HG02623 (cell line): ENCODE data around the gene MSH4.
"Not testable (repeated sequence)": the region's sequence is repeated elsewhere in the genome, so short reads cannot be mapped to it uniquely, and the experiment has no call there.

Experiments
- ATAC-seq: cut with Tn5 transposase; IDR thresholded peaks from one replicate; pipeline ENCODE4 v1.9.1; 2021; ENCODE audit warnings: moderate library complexity; ENCODE audit not compliant: unreplicated experiment

MSH4 gene

GRCh38 chr1:75795703-75796193, 934 bp upstream of the MSH4 start:
- no peak for ATAC-seq

- ATAC-seq, result no peak
Observed at GRCh38 chr1:75797273-75797588, 549 bp downstream of the MSH4 start.

- no peak for ATAC-seq
Observed at GRCh38 chr1:75797606-75798216, 1.0 kb downstream of the MSH4 start.

GRCh38 chr1:75801480-75801879, 4.8 kb downstream of the MSH4 start:
- ATAC-seq, result not testable (repeated sequence)

GRCh38 chr1:75808921-75809320, 12.2 kb downstream of the MSH4 start:
- no peak for ATAC-seq

- ATAC-seq, result not testable (repeated sequence)
Observed at GRCh38 chr1:75810113-75810512, 13.4 kb downstream of the MSH4 start.

GRCh38 chr1:75811211-75811981, 14.7 kb downstream of the MSH4 start:
- no peak for ATAC-seq

- ATAC-seq, result no peak
Observed at GRCh38 chr1:75812065-75812464, 15.4 kb downstream of the MSH4 start.

- ATAC-seq, result not testable (repeated sequence)
Observed at GRCh38 chr1:75823596-75823995, 26.9 kb downstream of the MSH4 start.

- no peak for ATAC-seq
Observed at GRCh38 chr1:75836528-75837100, 39.9 kb downstream of the MSH4 start.

- ATAC-seq, result no peak
Observed at GRCh38 chr1:75838079-75838478, 41.4 kb downstream of the MSH4 start.

GRCh38 chr1:75841421-75841820, 44.7 kb downstream of the MSH4 start:
- no peak for ATAC-seq

GRCh38 chr1:75845576-75845975, 48.9 kb downstream of the MSH4 start:
- no peak for ATAC-seq

- ATAC-seq, result no peak
Observed at GRCh38 chr1:75855010-75855409, 58.3 kb downstream of the MSH4 start.

GRCh38 chr1:75855734-75856133, 59.1 kb downstream of the MSH4 start:
- ATAC-seq, result no peak

GRCh38 chr1:75861831-75862230, 65.1 kb downstream of the MSH4 start:
- ATAC-seq, result no peak

GRCh38 chr1:75870951-75871350, 74.3 kb downstream of the MSH4 start:
- ATAC-seq, result no peak

- no peak for ATAC-seq
Observed at GRCh38 chr1:75879985-75880384, 83.3 kb downstream of the MSH4 start.

- no peak for ATAC-seq
Observed at GRCh38 chr1:75884437-75884836, 87.8 kb downstream of the MSH4 start.

GRCh38 chr1:75901371-75901770, 104.7 kb downstream of the MSH4 start:
- ATAC-seq, result no peak

- ATAC-seq, result peak; percentile 58
Observed at GRCh38 chr1:75908717-75909152, 112.1 kb downstream of the MSH4 start.

- no peak for ATAC-seq
Observed at GRCh38 chr1:75916834-75917233, 120.2 kb downstream of the MSH4 start.
